Hepatocyte (in vitro differentiated cells): ENCODE results near the gene TTF2.
A peak's percentile ranks its signal among the peaks of the same experiment; 100 is the strongest.

ENCODE experiments used
- EZH2 ChIP-seq: fragments of 200-600 bp; sonication (generic); IDR thresholded peaks from 2 replicates; pipeline ENCODE4 v1.6.1; 2016; ENCODE audit warnings: antibody characterized with exemption, mild to moderate bottlenecking, borderline replicate concordance
- EZH2phosphoT487 ChIP-seq: fragments of 200-600 bp; sonication (generic); IDR thresholded peaks from one replicate; pipeline ENCODE4 v1.6.1; 2018; ENCODE audit warnings: antibody characterized with exemption, mild to moderate bottlenecking, low read depth, moderate library complexity; ENCODE audit not compliant: unreplicated experiment, severe bottlenecking
- TF ChIP-seq, protein P1 (sequence below): fragments of 200-600 bp; sonication (generic); IDR thresholded peaks from 2 replicates; pipeline ENCODE4 v1.5.1; 2016; ENCODE audit warnings: antibody characterized with exemption, mild to moderate bottlenecking; ENCODE audit not compliant: poor library complexity

DNA sequence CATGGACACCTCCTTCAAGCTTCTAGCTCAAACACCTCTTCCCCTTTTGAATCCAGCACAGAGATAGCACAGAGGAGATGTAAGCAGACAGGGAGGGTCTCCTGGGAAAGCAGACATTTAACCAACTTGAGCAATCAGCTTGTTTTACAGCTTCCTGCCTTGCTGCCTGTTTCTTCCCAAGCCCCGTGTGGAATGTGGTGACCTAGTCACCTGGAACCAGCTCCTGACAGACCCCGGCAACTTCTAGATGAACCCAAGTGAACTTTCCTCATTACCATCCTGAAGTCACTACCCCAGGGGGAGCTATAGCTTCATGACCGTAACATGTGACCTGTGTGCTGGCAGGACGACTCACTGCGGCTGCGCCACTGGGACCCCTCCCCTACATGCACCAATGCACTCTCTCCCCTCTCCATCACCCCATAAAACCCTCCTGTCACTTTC, 24.1 kb upstream of the TTF2 start:
- TF ChIP-seq, protein P1, sequence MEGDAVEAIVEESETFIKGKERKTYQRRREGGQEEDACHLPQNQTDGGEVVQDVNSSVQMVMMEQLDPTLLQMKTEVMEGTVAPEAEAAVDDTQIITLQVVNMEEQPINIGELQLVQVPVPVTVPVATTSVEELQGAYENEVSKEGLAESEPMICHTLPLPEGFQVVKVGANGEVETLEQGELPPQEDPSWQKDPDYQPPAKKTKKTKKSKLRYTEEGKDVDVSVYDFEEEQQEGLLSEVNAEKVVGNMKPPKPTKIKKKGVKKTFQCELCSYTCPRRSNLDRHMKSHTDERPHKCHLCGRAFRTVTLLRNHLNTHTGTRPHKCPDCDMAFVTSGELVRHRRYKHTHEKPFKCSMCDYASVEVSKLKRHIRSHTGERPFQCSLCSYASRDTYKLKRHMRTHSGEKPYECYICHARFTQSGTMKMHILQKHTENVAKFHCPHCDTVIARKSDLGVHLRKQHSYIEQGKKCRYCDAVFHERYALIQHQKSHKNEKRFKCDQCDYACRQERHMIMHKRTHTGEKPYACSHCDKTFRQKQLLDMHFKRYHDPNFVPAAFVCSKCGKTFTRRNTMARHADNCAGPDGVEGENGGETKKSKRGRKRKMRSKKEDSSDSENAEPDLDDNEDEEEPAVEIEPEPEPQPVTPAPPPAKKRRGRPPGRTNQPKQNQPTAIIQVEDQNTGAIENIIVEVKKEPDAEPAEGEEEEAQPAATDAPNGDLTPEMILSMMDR, result peak; percentile 9
- no peak for TF ChIP-seq EZH2
- no peak for TF ChIP-seq EZH2phosphoT487
